ENCODE data around the gene ZBTB9. TPM values are rescaled to one million over a fixed set of nuclear protein-coding genes. Genes with fewer than 3 reads are reported as not detected.

Gene ZBTB9
- total RNA-seq, 1 experiment from 2014 or later, result 19.4 TPM

- no peak for TF ChIP-seq FOXP4 (CRISPR knock-in tag; IDR thresholded peaks at IDR 0.05)
- TF ChIP-seq GRHL2 (CRISPR knock-in tag; IDR thresholded peaks at IDR 0.05; ENCODE audit: insufficient replicate concordance, severe bottlenecking), result no peak
- no peak for TF ChIP-seq EMX1 (CRISPR knock-in tag; IDR thresholded peaks at IDR 0.05)
Observed at GRCh38 chr6:33456156-33456555, 1.8 kb downstream of the ZBTB9 start (continued).

DNA sequence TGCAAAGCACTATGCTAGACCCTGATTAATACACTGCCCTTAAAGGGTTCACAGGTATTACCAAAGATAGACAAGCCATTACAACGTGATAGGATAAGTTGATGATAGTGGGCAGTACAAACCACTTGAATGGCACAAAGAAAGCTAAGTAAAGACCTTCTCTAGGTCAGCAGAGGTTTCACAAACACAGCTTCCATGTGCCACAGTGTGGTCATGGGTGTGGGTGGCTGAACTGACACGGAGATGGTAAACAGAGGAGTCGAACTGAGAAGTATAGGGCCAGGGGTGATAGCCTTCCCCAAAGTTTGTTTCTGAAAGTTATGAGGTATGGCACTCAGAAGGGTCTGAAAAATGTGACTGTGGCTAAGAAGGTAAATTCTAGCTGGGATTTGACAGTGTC is 4.3 kb downstream of the ZBTB9 start:
- H3K27ac Mint-ChIP-seq, result no peak overlapping the region; the same call in 1 of the 2 replicates
- no peak overlapping the region for H3K4me3 Mint-ChIP-seq
- no peak for ATAC-seq

More for the DNA sequence above, 4.3 kb downstream of the ZBTB9 start:
- ChIA-PET POLR2A (no interaction called here), CTCF (interaction anchor here (0.6 kb wide), 1 partner anchor 32 kb away, joined by 3 read pairs; no protein-coding TSS in a partner anchor)
- no peak for DNase-seq (ENCODE audit: low spot score)
- H3K36me3 Mint-ChIP-seq, result peaks cover 19% of the 10 kb centered on the region
- 0 out of 2 replicates have a peak, but pooled peaks cover 3% of the 10 kb centered on the region for H3K9me3 Mint-ChIP-seq
- no peak for TF ChIP-seq ARID4B (CRISPR knock-in tag; IDR thresholded peaks at IDR 0.05; ENCODE audit: borderline replicate concordance)
- TF ChIP-seq TP53 (CRISPR knock-in tag; IDR thresholded peaks at IDR 0.05), result no peak
- no peak for TF ChIP-seq NFYB (CRISPR knock-in tag; conservative IDR thresholded peaks at IDR 0.05; ENCODE audit: low read depth)
- TF ChIP-seq USF1 (CRISPR knock-in tag; IDR thresholded peaks at IDR 0.05), result no peak
- TF ChIP-seq ELF4 (CRISPR knock-in tag; IDR thresholded peaks at IDR 0.05; ENCODE audit: low read depth), result no peak
- TF ChIP-seq NR1H2 (CRISPR knock-in tag; IDR thresholded peaks at IDR 0.05), result no peak
- no peak for TF ChIP-seq ERG (CRISPR knock-in tag; IDR thresholded peaks at IDR 0.05)
- H3K4me1 Mint-ChIP-seq, result peaks cover 10% of the 10 kb centered on the region
- H3K27me3 Mint-ChIP-seq (ENCODE audit: low read depth), result peaks cover 26% of the 10 kb centered on the region

All from WTC11 (cell line).